ENCODE data around the gene ZNF768. TPM values are rescaled to one million over a fixed set of nuclear protein-coding genes. Genes with fewer than 3 reads are reported as not detected.
"Not testable (repeated sequence)": the region's sequence is repeated elsewhere in the genome, so short reads cannot be mapped to it uniquely, and the experiment has no call there.

The ZNF768 gene
- total RNA-seq, 1 donor from 2014 or later, result 25.8 TPM

- no peak for TF ChIP-seq CTCF (IDR thresholded peaks at IDR 0.05)
- no peaks in the 10 kb centered on the region for H3K9me3 ChIP-seq
- no peak overlapping the region for H3K27ac ChIP-seq
- no peaks in the 10 kb centered on the region for H3K4me1 ChIP-seq
- no peaks in the 10 kb centered on the region for H3K36me3 ChIP-seq
- H3K27me3 ChIP-seq, result no peaks in the 10 kb centered on the region
- DNase-seq (no peak), ATAC-seq (peak; percentile 64)
- intact Hi-C loops (cut with DNase I), result no loop called here
- H3K4me3 ChIP-seq, result no peak overlapping the region
Measured at GRCh38 chr16:30546115-30546514, 19.7 kb upstream of the ZNF768 start.

- TF ChIP-seq CTCF (IDR thresholded peaks at IDR 0.05), result no peak
- Histone ChIP-seq H3K4me1 (no peaks in the 10 kb centered on the region), H3K27me3 (no peaks in the 10 kb centered on the region), H3K9me3 (no peaks in the 10 kb centered on the region), H3K27ac (no peak overlapping the region), H3K36me3 (no peaks in the 10 kb centered on the region), H3K4me3 (no peak overlapping the region)
- ATAC-seq, result no peak
- DNase-seq, result no peak
- intact Hi-C loops (cut with DNase I), result no loop called here
Measured at GRCh38 chr16:30543067-30543466, 16.7 kb upstream of the ZNF768 start.

- H3K27ac ChIP-seq, result no peak overlapping the region
- H3K4me3 ChIP-seq, result no peak overlapping the region
- H3K36me3 ChIP-seq, result no peaks in the 10 kb centered on the region
- ATAC-seq, result no peak
- intact Hi-C loops (cut with DNase I), result no loop called here
- TF ChIP-seq CTCF (IDR thresholded peaks at IDR 0.05), result no peak
- no peak for DNase-seq
- H3K9me3 ChIP-seq, result no peaks in the 10 kb centered on the region
- H3K27me3 ChIP-seq, result no peaks in the 10 kb centered on the region
- H3K4me1 ChIP-seq, result no peaks in the 10 kb centered on the region
Measured at GRCh38 chr16:30541502-30542329, 15.3 kb upstream of the ZNF768 start.

- DNase-seq; H3K27ac ChIP-seq; intact Hi-C loops (cut with DNase I); H3K9me3 ChIP-seq; H3K4me3 ChIP-seq; H3K27me3 ChIP-seq; H3K36me3 ChIP-seq; ATAC-seq; H3K4me1 ChIP-seq: not testable (repeated sequence)
Measured at GRCh38 chr16:30540916-30541464, 14.6 kb upstream of the ZNF768 start.

GRCh38 chr16:30539986-30540526 lies 13.7 kb upstream of the ZNF768 start:
- H3K36me3 ChIP-seq; ATAC-seq; H3K9me3 ChIP-seq; H3K4me1 ChIP-seq; intact Hi-C loops (cut with DNase I); H3K27ac ChIP-seq; DNase-seq; H3K4me3 ChIP-seq; H3K27me3 ChIP-seq: not testable (repeated sequence)

GRCh38 chr16:30539000-30539964 lies 12.9 kb upstream of the ZNF768 start:
- Histone ChIP-seq H3K4me3 (no peak overlapping the region), H3K4me1 (peaks cover 6% of the 10 kb centered on the region), H3K36me3 (no peaks in the 10 kb centered on the region), H3K9me3 (no peaks in the 10 kb centered on the region), H3K27ac (no peak overlapping the region), H3K27me3 (no peaks in the 10 kb centered on the region)
- TF ChIP-seq CTCF (IDR thresholded peaks at IDR 0.05), result no peak
- intact Hi-C loops (cut with DNase I), result no loop called here
- ATAC-seq (no peak), DNase-seq (no peak)

GRCh38 chr16:30536391-30537024 lies 10.1 kb upstream of the ZNF768 start:
- H3K27me3 ChIP-seq; DNase-seq; H3K9me3 ChIP-seq; intact Hi-C loops (cut with DNase I); ATAC-seq: not testable (repeated sequence)
- Histone ChIP-seq H3K4me1 (peaks cover 13% of the 10 kb centered on the region), H3K4me3 (peak overlapping the region; percentile 85), H3K27ac (peak overlapping the region; percentile 97), H3K36me3 (peaks cover 11% of the 10 kb centered on the region)
